GM21528 (cell line): ENCODE data around the gene CCDC6.
"Not testable (repeated sequence)": the region's sequence is repeated elsewhere in the genome, so short reads cannot be mapped to it uniquely, and the experiment has no call there.

Experiments
- ATAC-seq: cut with Tn5 transposase; IDR thresholded peaks from one replicate; pipeline ENCODE4 v1.9.1; 2021; ENCODE audit warnings: mild to moderate bottlenecking, moderate library complexity; ENCODE audit not compliant: unreplicated experiment, low FRiP score

Gene CCDC6

GRCh38 chr10:59779756-59780533 lies 126.4 kb downstream of the CCDC6 start:
- ATAC-seq = no peak

- no peak for ATAC-seq
These were observed 131.9 kb downstream of the CCDC6 start for GRCh38 chr10:59774451-59774850.

DNA sequence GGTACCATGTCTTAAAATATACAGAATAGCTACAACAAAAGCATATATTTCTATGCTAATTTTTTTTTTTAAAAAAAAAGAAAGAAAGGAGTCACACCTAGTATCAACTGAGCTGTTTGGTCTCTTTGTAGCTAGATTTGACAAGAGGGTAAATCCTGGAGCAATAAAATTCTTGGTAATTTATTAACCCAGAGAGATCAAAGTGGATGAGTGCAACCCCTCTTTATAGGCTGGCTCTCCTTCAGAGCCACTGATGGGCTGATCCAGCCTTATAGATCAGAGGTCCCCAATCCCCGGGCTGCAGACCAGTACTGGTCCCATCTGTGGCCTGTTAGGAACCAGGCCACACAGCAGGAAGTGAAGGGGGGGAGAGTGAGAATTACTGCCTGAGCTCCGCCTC lies 133.3 kb downstream of the CCDC6 start:
- ATAC-seq = no peak

GRCh38 chr10:59771162-59771807 lies 135.1 kb downstream of the CCDC6 start:
- no peak for ATAC-seq

DNA sequence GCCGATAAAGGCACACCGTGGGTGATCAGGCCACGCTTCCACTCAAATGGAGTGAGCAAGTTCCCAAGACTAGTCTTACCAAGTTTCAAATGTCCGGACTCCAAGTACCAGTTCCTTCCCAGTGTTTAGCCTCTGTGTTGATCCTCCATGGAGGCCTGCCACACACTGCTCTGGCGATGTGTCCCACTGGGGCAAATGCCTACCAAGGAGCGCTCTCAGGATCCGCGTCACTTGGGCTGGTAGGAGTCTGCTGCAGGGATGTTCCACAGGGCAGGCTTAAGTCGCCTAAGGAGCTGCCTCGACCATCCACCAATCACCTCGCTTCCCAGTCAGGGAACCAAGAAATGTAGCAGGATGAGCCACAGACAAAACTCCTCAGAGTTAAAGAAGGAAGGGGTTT lies 135.7 kb downstream of the CCDC6 start:
- no peak for ATAC-seq

GRCh38 chr10:59762505-59762904 lies 143.9 kb downstream of the CCDC6 start:
- no peak for ATAC-seq

GRCh38 chr10:59757966-59758365 lies 148.4 kb downstream of the CCDC6 start:
- no peak for ATAC-seq

DNA sequence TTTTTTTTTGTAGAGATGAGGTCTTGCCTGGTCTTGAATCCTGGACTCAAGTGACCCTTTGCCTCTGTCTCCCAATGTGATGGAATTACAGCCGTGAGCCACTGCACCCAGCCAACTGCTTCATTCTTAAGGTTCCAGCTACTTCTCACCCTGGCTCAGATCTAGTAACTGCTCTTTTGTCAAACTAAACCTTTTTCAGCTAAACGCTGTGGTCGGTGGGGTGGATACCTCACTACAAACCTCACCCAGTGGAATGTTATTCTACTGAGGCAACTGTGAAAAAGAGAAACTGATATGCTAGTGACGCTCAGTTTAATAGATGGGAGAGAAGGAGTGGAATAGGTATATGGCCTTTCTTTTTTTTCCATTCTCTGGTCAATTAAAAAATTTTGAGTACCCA lies 151.4 kb downstream of the CCDC6 start:
- no peak for ATAC-seq

GRCh38 chr10:59753267-59753666 lies 153.1 kb downstream of the CCDC6 start, which contains the start of gene MRLN:
MRLN (minus strand) TSS chr10:59753455.
- ATAC-seq = no peak

GRCh38 chr10:59752278-59752940 lies 153.9 kb downstream of the CCDC6 start:
- no peak for ATAC-seq

GRCh38 chr10:59750155-59750945 lies 156.0 kb downstream of the CCDC6 start:
- ATAC-seq = no peak

- ATAC-seq = no peak
These were observed 157.5 kb downstream of the CCDC6 start for GRCh38 chr10:59748834-59749233.

DNA sequence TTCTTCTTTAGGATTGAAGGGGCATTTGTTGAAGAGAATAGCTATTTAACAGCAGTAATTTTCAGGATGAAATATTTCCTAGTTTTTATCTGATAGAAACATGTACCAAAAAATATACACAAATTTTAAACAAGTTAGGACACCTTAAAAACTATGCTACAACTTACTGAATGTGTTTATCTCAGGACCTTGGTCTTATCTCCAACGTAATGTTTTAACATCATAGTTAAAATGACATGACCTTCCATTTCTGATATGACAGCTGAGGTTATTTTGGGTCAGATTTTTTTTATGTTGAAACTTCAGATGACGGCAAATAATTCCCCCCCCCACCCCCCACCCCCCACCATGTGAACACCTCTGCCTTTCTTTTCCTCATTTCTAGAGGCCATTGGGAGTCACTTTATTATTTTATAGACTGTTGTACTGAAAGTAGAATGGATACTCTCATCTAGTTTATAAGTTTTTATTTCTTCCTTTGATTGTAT lies 161.1 kb downstream of the CCDC6 start:
- ATAC-seq = no peak

- not testable (repeated sequence) for ATAC-seq
These were observed 161.6 kb downstream of the CCDC6 start for GRCh38 chr10:59744762-59745161.

DNA sequence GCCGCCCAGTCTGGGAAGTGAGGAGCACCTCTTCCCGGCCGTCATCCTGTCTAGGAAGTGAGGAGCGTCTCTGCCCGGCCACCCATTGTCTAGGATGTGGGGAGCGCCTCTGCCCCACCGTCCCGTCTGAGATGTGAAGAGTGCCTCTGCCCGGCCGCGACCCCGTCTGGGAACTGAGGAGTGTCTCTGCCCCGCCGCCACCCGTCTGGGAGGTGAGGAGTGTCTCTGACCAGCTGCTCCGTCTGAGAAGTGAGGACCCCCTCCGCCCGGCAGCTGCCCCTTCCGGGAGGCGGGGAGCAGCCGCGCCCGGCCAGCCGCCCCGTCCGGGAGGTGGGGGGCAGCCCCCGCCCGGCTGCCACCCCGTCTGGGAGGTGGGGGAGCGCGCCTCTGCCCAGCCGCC lies 162.2 kb downstream of the CCDC6 start:
- ATAC-seq = not testable (repeated sequence)

- no peak for ATAC-seq
These were observed 164.8 kb downstream of the CCDC6 start for GRCh38 chr10:59741583-59741982.

GRCh38 chr10:59741048-59741447 lies 165.3 kb downstream of the CCDC6 start:
- ATAC-seq = no peak
